Stimulated activated CD4-positive, alpha-beta T cell treated with anti-CD3 and anti-CD28 coated beads, TNF-alpha, amount 100 ng/mL, for 24 hours (primary cell): ENCODE data around the gene VAPA.
"Not testable (repeated sequence)": the region's sequence is repeated elsewhere in the genome, so short reads cannot be mapped to it uniquely, and the experiment has no call there.

Experiments
- DNase-seq, 3 experiments: peaks; one replicate each; pipeline ENCODE4 v3.0.0-alpha.2; 2020; ENCODE audit warnings: low read depth in 3 of 3

The VAPA gene

GRCh38 chr18:9886005-9886348 lies 27.8 kb upstream of the VAPA start:
- no peak for DNase-seq

- no peak for DNase-seq
Observed at GRCh38 chr18:9887992-9888391, 25.8 kb upstream of the VAPA start.

DNA sequence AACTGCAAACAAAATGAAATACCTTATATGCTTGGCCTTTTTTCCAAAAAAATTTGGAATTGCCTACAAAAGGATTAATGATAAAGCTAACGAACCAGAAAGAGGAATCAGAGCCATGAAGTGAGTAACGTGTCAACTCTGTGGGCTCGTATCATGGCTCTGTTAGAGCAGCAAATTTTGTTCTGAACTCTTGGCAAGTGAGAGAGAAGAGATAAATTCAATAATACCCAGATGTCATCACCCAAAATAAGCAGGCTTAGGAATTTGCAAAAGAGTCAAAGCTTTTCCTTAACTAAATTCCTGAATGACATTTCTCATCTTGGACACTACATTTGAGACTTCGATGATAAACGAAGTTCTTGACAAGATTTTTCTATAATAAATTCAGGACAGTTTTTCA lies 23.6 kb upstream of the VAPA start:
- no peak for DNase-seq

DNA sequence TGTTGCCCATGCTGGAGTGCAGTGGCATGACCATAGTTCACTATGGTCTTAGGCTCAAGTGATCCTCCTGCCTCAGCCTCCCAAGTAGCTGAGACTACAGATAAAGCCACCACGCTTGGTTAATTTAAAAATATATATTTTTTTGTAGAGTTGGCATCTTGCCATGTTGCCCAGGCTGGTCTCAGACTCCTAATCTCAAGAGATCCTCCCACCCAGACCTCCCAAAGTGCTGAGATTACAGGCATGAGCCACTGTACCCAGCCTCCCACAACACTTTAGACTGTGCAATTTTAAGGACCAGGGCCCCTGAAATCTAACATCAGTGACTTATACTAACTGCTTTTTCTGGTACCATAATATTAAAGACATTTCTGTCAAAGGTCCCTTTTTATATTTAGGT lies 22.9 kb upstream of the VAPA start:
- DNase-seq: no peak

GRCh38 chr18:9891515-9891914 lies 22.3 kb upstream of the VAPA start:
- DNase-seq: not testable (repeated sequence)

DNA sequence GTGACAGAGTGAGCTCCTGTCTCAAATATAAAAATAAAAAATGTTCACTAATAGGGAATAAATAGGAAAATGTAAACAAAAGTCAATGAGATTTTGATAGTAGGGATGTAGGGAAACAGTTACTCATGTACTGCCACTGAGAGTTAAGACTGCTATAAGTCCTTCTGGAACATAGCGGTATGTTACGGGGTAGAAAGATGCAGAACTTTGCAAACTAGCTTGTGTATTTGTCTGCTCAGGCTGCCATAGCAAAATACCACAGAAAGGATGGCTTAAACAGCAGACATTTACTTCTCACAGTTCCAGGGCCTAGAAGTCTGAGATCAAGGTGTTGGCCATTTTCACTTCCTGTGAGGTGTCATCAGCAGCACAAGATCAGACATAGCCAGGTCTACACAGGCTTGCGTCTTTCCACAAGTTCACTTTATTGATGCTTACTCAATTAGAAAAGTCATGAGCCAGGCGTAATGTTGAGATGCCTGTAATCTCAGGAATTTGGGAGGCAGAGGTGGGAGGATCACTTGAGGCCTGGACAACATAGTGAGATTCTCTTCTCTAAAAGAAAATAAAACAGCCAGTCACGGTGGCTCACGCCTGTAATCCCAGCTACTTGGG lies 19.3 kb upstream of the VAPA start:
- DNase-seq: no peak

DNA sequence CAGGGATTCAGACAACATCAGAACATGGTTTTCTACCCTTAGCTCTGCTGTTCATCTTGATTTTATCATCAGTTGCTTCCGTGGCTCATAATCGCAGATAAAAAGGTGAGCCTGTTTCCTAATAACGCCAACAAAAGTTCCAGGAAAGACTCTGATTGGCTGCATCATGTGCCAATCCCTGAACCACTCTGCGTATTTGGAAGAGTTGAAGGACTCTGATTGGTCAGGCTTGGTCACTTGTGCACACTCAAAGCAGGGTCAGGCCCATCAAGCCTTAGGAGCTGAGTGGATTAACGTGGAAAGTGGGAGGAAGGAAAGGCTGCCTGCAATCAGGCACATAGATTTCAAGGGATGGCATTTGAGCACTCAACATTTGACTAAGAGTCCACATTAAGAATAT lies 16.7 kb upstream of the VAPA start:
- DNase-seq: no peak

- not testable (repeated sequence) for DNase-seq
Observed at GRCh38 chr18:9897787-9898291, 16.0 kb upstream of the VAPA start.

DNA sequence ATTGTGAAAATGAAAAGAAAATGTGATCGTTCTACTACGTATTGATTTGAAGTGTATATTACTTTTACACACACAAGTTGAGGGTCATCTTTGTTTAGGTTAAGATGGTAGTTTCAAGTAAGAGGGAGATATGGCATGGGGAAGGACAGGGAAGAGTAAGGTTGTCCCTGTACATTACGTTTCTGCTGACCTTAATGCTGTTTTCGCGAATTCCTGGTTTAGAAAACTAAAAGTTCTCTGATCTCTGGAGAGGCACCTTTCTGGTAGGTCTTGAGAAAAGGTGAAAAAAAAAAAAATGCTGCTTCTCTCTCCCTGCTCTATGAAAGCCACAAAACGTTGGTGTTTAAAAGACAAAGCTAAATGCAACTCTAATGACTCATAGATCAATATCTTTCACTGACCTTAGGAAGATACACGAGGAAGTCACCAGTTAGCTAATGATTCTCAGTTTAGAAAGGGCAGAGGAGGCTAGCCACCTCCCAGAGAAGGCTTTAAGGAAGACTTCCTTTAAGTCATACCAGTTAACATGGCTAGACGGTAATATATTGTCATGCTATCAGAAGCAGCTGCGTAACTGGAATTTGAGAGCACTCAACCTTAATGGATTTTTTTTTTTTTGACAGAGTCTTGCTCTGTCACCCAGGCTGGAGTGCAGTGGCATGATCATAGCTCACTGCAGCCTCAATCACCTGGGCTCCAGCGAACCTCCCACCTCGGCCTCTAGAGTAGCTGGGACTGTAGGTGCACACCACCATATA lies 14.8 kb upstream of the VAPA start:
- DNase-seq: no peak

GRCh38 chr18:9899550-9899930 lies 14.3 kb upstream of the VAPA start:
- not testable (repeated sequence) for DNase-seq

DNA sequence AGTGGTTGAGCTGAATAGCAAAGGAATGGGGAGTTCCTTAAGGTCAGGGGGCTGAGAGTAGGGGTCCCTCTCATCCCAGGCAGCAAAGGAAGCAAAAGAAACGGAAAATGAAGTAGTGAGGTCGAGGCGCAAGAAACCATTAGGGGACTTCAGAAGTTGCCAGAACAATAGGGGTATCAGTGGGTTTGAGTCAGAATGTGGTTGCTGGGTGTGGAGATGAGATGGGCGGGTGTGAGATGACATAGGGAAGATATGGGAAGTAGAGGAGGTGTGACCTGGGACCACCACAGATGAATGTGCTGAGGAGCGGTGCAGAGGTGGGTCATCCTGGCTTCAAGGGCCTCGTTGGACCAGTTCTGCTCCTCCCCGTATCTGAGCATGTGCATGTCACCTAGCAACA lies 13.1 kb upstream of the VAPA start:
- DNase-seq: no peak

DNA sequence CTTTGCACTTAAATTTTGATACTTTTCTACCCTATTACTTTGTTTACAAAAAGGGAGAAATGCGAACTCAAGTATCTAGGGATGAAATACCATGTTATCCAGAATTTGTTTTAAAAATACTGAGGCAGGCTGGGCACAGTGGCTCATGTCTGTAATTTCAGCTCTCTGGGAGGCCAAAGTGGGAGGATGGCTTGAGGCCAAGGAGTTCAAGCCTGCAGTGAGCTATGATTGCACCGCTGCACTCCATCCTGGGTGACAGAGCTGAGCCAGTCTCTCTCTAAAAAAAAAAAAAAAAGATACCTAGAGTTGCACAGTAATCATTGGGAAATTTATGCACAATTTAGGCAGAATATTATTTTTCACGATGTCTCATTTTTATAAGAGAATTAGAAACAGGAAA lies 12.4 kb upstream of the VAPA start:
- no peak for DNase-seq

- DNase-seq: not testable (repeated sequence)
Observed at GRCh38 chr18:9902264-9902663, 11.6 kb upstream of the VAPA start.

GRCh38 chr18:9902832-9903231 lies 11.0 kb upstream of the VAPA start:
- DNase-seq: no peak

- DNase-seq: no peak
Observed at GRCh38 chr18:9905401-9905922, 8.4 kb upstream of the VAPA start.

DNA sequence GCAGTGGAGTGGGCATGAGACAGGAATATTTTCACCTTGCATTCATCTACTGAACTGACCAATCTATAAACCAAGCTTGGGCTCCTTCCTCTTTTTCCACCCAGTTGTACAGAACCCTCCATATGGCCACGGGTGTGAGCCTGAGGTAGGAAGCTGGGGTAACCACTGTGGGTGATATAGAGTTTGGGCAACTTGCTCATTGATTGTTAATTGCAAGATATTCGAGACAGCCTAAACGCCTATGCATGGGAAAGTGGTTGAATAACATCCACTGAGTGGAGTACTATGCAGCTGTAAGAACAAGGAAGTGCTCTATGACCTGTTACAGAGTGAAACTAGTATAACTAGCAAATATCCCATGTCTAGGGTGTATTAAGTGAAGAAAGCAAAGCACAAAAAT lies 7.3 kb upstream of the VAPA start:
- DNase-seq: no peak

DNA sequence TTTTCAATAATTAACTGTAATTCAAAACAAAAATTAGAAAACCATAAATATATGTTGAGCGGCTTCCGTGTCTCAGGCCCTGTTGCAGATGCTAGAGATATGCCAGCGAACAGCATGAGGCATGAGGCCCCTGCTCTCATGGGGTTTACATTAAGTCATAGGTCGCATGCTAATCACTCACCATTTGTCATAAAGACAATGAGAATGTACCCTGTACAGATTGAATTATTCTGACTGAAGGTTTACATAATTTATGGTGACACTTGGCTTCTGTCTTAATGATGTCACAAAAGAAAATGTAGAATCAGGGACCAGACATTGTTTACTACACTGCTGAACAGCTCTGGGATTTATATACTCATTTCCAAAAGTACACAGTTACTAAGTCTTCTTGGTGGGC lies 5.9 kb upstream of the VAPA start:
- DNase-seq: no peak

GRCh38 chr18:9910071-9910470 lies 3.7 kb upstream of the VAPA start:
- DNase-seq: no peak

- DNase-seq: no peak
Observed at GRCh38 chr18:9910661-9911060, 3.2 kb upstream of the VAPA start.

GRCh38 chr18:9911226-9911625 lies 2.6 kb upstream of the VAPA start:
- DNase-seq: no peak

- DNase-seq: not testable (repeated sequence)
Observed at GRCh38 chr18:9912285-9912684, 1.5 kb upstream of the VAPA start.

- DNase-seq: no peak
Observed at GRCh38 chr18:9913151-9913525, 678 bp upstream of the VAPA start.

- DNase-seq: no peak
Observed at GRCh38 chr18:9914334-9914583, 443 bp downstream of the VAPA start.
